SIG-M5 (cell line): Measurements from ENCODE around the gene TAGLN.

Source experiments
- DNase-seq: peaks from one replicate; lab custom pipeline; 2025; lab: John Stamatoyannopoulos, UW

TAGLN gene

DNA sequence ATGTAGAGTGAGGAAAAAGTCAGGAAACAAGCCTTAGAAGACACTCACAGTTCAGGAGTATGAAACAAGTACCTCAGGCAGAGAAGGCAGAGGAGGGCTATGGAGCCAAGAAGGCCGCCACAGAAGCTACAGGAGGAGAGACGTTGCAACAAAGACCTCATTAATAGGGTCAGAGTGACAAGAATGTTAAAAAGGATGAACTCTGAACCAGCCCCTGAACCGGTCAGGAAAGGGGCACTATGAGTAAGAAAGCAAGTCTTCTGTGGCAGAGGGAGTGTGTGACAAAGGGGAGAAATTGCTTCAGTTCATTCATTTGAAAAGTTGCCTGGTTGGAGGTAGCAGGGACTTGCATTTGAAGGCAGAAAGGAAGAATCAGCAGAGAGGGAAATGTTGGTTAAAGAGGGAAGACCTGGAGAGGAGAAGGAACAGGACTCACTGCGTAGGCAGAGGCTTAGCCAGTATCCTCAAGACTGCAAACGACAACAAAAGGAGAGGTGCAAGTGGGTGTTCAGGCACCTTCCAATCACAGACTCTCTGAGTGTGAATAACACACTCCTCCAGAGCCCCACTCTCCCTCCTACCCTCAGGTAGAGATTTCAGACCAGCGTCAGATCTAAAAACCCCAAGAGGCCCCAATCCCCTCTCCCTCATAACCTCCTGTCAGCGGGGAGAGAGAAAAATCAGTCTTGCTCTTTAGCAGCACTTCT, 15.4 kb downstream of the TAGLN start:
- no peak for DNase-seq

DNA sequence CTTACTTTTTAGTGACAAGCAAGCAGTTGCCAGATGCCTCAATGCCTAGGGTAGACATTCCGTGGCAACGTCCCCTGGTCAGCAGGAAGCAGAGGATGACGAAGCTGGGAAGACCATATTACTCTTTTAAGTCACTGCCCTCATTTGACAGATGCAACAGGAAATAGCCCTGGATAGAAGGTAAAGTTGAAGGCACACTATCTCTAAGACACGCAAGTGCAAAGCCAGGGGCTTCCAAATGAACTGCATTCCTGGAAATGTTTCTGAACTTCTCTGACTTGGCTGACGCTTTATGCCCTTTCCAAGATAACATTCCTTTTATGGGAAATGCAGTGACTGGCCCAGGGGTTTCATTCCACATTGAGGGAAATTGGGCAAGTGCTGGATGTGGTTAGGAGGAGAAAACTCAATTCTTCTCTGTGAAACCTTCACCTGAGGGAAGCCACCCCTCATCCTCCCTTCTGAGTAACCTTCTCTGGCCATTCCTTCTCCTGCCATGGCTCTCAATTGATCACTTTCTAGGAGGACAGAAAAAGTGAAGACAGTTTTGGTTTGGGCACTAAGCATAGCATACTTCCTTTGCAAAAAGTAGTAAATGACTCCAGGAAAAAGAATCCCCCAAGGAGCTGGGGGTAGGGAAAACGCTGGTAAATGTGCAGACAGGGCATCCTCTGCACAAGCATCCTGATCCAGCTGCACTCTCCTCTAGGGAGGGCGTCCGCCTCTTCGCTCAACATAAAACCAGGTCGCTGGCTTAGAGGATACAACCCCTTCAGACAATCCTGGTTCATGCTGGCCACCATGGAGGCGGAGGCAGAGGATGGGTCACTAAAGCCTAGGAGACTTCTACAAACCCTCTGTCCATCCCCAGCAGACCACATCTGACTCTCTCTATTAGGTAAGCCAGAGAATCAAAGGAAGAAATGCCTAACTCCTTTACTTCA, 18.2 kb downstream of the TAGLN start:
- no peak for DNase-seq

DNA sequence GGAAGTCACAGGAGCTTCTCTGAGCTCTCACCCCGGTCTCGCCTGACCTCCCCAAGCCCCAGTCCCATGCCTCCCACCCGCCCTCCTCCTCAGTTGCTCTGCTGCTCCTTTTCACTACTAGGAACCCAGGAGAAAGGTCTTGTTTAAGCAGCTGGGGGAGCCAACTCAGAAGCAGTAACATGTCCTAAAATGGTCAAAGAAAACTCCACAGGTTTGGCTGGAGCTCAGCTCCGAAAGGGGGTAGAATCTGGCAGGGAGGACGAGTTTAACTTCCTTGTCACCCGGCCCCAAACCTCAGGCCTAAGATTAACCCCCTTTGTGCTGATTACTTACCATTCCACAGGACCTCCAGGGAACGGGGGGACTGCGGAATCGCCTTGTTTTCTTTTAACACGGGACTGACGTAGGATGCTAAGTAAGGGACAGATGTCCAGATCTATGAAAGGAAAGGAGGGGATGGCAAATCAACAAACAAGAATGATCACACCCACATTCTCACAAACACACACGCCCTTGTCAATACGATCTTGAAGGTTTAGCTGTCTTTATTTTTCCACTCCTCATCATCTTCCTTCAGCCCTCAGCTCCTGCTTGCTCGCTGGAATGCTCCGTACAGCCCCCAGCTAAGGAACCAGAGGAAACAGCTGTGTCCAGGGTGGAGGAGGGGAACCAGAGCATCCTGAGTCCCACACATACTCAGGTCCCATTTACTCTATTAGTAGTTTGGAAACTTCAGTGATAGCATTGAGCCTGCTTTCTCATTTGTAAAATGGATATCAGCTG, 19.2 kb downstream of the TAGLN start:
- no peak for DNase-seq

DNA sequence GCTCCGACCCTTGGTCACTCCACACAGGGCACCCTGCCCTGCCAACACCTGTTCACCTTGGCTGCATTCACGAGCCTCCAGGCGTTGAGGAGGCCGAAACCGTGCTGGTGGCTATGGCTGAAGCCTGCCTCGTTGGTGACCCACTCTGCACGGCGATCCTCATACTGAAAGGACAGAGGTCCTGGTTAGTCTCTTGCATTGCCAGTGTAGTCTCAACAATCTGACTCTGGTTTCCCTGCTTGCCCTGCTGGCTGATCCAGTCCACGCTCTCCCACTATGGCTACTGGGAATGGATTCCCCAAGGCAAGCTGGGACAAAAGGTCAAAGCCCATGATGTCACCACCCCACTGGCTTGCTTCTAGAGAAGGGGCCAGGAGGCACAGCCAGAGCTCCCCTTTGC, 19.8 kb downstream of the TAGLN start:
- no peak for DNase-seq

DNA sequence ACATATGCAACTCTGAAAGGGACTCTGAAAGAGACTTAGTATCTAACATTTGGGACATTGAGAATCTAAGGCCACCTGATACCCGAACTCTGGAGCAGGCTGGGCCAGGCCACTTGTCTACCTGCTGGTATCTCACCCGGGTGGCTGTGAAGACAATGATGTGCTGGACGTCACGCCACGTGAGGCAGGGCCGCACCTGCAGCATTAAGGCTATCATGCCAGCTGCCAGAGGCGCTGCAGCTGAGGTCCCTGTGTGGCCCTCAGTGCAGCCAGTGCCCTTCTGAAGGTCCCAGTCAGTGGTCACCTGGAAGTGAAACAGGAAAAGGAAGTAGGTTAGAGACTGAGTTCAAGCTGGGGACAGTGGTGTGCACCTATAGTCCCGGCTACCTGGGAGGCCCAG, 20.3 kb downstream of the TAGLN start:
- DNase-seq = no peak

DNA sequence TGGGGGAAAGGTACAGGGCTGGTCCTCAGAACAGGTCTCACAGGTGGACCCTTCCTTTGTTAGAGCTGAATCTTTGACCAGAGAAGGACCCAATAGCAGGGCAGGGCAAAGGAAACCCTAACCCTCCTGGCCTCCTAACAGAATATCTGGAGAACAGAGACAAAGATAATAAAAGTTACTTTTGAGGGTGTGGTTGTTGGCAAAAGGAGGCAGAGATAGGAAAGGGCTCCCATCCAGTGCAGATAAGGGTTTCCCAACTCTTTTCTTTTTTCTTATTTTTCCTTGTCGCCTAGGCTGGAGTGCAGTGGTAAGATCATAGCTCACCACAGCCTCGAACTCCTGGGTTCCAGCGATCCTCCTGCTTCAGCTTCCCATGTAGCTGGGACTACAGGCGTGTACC, 20.8 kb downstream of the TAGLN start:
- DNase-seq = no peak

DNA sequence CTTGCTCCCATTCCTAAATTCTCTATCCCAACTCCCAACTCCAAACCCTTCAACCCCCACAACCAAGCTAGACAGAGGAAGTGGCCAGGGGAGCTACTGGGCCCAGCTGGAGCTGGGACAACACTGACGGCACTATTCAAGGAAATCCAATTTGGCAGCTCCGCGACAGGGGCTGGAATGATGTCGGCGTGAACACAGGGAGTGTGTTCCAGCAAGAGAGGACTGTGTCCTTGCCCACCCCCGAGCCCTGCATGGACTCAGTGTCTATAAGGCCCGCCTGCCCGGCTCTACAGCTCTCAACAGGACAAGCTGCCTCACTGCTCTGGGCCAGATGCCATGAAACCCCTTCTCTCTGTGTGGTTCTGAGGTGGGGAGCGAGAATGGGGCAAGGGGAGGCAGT, 21.4 kb downstream of the TAGLN start:
- DNase-seq = no peak

DNA sequence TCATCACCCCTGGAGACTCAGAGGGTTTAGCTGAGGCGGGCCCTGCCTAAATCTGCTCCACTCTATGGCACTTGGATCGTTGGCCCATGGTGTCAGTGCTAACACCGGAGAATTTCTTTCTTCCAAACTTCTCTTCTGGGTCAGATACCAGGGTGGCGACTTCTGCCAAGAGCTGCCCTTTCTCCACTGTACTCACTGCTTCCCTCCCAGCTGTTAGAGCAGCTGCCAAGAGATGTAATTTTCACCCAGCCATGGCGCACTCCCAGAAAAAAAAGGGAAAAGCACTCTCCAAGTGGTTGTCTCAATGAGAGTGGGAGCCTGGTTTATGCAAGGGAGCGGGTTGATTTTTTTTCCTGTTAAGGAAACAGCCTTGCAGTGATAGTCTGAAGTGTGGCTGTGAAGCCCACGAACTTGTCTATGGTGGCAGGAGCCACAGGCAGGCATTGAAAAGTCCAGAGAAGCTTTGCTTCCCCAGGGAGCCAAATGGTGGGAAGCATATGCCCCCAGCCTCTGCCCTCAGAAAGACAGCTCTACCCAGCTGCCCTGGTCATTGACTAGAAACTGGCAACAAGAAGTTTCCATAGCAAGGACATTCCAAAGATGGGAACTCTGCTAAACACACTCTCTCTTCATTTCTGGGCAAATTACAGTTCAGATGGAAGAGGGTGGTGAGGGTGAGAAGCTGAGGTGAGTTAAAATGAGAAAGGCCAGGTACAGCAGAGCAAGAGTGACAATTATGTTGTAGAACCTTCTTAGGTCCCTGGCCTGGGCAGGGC, 22.0 kb downstream of the TAGLN start:
- DNase-seq = no peak

DNA sequence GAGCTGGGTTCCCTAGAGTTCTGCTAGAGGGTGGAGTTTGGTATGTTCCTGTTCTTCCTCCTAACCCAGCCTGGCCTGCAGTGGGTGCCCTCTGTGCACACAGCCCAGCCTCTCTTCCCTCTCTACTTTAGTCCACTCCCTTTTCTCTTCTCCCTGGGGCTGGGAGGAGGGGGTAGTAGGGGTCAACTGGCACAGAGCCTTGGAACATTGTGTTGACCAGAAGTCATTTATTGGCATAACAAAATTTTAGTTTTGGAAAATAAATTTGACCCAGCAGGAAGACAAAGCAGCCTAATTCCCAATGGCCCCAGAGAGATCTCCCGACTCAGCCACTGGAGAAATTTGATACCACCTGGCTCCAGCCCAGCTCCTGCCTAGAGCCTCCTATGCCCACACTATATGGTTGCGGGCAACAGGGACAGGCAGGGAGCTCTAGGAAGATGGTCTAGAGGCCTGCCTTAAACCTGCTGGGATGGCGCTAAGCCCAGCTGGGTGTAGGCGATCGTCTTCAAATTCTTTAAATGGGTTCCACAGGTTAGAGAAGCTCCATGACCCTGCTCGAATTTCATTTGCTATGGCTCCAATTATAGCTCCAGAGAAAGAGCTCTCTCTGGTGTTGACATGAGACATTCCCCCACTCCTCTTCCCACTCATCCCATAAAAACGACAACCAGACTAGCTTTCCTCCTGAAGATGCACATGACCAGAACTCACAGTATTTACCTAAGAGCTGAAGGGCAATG, 22.8 kb downstream of the TAGLN start:
- DNase-seq = no peak

DNA sequence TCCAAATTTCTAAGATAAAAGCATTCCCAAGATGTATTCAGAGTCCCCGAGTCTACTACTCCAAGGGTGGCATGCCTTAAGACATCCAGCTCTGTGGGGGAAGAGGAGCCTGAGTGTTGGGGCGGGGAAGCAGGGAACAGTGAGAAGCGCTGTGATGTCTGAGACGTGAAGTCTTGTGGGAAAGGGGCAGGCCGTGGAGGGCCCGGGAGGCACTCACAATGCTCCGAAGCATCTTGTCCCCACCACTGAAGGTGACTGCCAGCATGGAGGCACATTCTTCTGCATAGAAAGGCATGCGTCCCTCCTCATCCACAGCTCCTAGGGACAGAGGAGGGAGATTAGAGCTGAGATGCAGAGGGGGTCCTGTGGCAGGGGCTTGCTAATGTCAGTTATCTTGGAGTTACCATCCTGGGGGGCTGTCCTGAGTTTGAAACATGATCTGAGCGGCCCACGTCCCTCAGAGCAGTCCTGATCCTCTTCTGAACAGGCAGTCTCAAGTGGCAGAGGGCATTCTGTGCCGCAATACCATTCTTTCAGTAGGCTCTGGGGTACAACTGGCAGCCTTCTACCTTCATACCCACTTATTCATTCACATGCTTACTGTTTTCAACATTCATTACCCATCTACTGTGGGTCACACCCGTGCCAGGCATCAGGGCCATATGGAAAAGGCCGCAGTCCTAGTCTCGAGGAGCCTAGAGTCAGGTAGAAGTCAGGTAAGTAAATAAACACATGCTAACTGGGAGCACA, 24.0 kb downstream of the TAGLN start:
- DNase-seq = no peak

DNA sequence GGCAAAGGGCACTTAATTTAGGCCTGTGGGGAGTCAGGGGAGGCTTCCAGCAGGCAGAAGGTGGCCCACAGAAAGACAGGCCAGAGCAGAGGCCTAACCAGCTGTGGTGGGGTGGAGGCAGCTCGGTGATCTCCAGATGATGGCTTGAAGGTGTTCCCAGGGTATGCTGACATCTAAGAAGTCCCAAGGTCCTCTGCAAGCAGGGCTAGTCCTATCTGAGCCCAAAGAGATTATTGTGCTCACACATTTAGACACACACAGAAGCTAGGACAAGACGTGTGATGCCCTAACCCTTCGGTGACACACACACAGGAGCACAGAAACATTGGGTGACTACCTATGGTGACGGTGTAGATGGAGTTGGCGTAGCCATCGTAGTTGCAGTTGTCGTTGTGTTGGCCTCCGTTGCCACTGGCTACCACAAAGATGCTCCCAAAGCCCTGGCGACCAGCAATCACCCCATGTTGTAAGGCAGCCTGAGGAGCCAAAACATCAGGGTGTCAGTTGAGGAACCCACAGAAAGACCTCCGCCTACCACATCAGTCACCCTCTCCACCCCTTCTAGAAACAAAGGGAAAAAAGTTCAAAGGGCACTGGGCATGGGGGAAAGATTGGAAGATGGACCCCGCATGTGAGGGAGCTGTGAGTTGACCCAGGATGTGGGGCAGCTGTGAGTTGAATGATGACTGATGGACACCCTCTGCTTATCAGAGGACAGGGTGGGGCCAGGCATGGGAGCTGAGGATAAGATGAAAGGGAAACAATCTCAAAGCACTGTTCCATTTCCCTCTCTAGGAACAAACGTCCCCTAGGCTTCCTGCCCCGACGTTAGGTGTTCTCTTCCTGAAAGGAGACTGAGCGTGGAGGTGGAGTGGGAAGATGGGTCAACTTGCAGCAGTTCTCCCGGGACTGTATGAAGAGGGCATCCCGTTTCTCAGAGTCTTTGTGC, 24.8 kb downstream of the TAGLN start:
- DNase-seq = no peak

DNA sequence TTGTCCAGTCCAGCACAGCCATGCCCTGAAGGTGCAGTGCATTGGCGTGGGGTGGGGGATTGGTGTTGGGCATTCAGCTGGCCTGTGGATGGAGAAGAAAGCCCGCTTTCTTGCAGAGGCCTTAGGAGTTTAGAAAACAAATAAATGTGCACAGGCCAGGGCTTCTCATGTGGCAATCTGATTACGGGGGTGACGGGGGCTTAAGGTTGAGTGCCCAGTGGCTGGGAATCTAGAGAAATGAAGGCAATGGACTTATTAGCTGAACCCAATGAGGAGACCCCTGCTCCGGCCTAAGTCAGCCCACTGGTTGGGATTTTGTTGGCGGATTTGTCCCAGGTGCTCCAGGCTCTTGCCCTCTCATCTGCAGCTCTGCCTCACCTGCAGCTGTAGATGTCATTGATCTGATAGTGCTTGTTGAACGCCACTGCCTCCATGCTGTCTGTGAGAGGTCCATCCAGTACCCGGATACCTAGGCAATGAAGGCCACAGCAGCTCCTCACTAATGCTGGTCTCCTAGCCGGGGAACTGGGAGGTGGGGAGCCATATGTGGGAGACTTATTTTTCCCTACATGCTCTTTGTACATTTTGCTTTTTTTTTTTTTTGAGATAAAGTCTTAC, 26.5 kb downstream of the TAGLN start:
- DNase-seq = no peak

DNA sequence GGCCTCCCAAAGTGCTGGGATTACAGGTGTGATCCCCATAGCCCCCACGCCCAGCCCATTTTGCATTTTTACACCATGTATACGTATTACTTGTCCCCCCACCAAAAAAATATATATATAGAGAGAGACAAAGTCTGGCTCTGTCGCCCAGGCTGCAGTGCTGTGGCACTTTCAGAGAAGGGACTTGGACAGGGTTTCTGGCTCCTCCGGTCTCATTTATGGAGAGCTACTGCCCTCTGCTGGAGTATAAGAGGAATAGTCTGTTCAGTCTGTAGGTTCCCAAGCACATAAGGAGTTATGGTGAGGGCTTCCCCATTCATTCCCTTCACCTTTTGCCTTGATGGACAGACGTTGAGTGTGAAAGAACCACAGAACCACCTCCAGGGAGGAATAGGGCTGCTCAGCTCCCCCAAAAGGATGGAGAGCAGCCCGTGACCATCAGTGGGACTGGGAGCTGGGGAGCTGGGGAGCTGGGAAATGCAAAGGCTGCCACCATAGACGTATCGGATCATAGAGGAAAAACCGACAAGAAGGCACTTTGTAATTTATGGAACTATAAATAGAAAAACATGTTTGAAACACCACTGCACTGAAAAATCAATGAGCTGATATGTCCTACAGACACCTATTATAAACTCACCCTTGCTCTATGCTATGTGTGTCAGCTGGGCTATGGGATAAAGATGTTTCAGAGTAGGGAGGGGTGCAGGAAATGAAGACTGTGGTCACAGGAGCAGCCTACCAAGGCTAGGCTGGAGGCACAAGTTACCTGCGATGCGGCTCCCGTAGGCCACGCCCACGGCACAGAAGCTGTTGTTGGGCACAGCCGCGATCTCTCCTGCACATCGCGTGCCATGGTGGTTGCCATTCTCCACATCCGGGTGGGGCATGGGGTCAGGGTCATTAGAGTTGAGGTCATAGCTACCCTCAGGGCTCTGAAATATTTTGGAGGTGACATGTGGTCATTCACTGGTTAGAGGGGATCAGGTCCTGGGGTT, 27.5 kb downstream of the TAGLN start:
- DNase-seq = peak; percentile 51

DNA sequence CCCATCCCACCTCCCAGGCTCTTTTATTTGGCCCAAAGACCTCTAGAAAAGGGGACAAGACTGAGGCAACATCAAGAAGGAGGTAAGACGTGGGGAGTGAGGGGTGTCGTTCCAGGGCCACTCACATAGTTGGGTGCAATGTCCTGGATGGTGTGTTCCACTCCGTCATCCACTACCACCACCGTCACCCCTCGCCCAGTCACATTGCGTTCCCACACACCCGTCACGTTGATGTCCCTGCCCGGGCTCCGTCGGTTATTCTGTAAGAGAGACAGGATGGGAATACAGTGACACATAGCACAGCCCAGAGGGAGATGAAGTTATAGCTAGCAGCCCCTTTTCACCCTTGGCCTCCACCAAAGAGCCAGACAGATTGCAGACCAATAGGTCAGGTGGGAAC, 28.9 kb downstream of the TAGLN start:
- DNase-seq = no peak

DNA sequence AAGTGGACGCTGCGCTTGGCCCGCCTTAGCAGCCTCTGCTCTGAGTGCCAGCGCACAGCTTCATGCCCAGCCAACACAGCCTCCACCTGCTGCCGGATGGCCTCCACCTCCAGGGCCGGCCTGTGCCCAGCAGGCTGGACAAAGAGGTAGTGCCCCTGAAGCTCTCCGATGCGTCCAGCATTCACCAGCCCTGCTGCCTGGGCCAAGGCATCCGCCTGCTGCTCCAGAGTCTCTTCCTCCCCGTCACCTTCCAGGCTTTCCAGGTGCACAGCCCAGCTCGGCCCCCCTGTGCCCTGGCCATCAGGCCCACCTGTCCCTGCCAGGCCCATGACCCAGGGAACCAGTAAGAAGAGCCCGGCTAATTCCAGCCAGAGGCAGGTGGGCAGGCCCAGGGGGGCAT, 30.2 kb downstream of the TAGLN start:
- DNase-seq = no peak

DNA sequence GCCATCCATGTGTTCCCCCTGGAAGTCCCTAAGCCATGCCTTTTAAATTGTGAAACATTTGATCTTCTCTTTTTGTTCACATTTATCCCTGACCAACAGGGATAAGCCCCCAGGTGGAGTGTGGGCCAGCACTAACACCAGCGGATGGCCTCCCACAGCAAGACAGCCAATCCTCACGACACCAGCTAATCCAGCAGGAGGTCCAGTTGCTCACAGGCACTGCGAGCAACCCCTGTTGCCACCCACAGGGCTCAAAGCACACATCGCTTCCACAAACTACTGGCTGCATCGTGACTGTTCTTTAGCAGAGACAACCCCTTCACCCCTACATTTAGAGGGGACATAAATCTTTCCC, 30.7 kb downstream of the TAGLN start:
- DNase-seq = no peak

DNA sequence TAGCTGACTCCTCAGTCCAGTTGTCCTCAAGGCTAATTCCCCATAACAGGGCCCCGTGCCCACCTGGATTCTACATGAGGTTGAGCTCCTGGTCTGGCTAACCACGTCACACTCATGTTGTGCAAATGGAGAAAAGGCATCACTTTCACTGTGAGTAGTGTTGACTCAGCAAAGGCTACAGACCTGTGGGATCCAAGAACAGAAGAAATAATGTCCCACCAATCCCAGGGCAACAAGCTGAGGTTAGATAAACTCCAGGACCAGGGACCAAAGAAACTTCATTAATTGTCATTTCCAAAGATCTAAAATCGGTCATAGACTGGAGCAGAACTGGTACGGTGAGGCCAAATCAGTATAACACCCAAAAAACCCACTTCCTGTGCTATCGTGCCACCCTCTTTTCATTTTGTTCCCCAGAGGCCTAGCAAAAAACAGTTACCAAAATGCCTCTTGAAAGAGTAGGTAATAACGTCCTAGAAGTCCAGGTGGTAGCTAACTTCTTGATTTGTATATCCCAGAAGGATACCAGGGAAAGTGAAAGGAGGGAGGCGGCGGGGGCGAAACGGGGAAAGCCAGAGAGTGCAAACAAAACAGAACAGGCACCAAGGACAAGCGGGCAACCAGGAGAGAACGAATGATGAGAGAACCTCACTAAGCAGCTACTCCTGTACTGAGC, 31.3 kb downstream of the TAGLN start:
- DNase-seq = no peak
